Measurements from ENCODE around the gene IRAK2. TPM values are rescaled to one million over a fixed set of nuclear protein-coding genes. Genes with fewer than 3 reads are reported as not detected.
"Not testable (repeated sequence)": the region's sequence is repeated elsewhere in the genome, so short reads cannot be mapped to it uniquely, and the experiment has no call there.

The IRAK2 gene
- total RNA-seq, 1 donor from 2014 or later, result 0.44 TPM

- H3K4me3 Mint-ChIP-seq, result no peak overlapping the region
These were observed 101.1 kb downstream of the IRAK2 start for GRCh38 chr3:10265833-10266232.

GRCh38 chr3:10266936-10267335, 102.2 kb downstream of the IRAK2 start:
- not testable (repeated sequence) for H3K36me3 Mint-ChIP-seq (ENCODE audit: low read depth); H3K9me3 Mint-ChIP-seq; DNase-seq (ENCODE audit: low read depth, low spot score); H3K27me3 Mint-ChIP-seq (ENCODE audit: low read depth); H3K4me3 Mint-ChIP-seq; H3K27ac Mint-ChIP-seq (ENCODE audit: unreplicated experiment)
- peaks cover 14% of the 10 kb centered on the region for H3K4me1 Mint-ChIP-seq

More at GRCh38 chr3:10265833-10266232, 101.1 kb downstream of the IRAK2 start:
- H3K4me1 Mint-ChIP-seq, result peaks cover 14% of the 10 kb centered on the region
- TF ChIP-seq CTCF (conservative IDR thresholded peaks at IDR 0.05), result no peak
- H3K9me3 Mint-ChIP-seq, result no peaks in the 10 kb centered on the region
- no peaks in the 10 kb centered on the region for H3K27me3 Mint-ChIP-seq (ENCODE audit: low read depth)
- H3K36me3 Mint-ChIP-seq (ENCODE audit: low read depth), result peaks cover 9% of the 10 kb centered on the region
- no peak overlapping the region for H3K27ac Mint-ChIP-seq (ENCODE audit: unreplicated experiment)
- DNase-seq (ENCODE audit: low read depth, low spot score), result no peak

- Mint-ChIP-seq H3K9me3 (no peaks in the 10 kb centered on the region), H3K36me3 (ENCODE audit: low read depth) (peaks cover 4% of the 10 kb centered on the region), H3K27me3 (ENCODE audit: low read depth) (no peaks in the 10 kb centered on the region), H3K4me3 (no peak overlapping the region), H3K4me1 (peaks cover 17% of the 10 kb centered on the region), H3K27ac (ENCODE audit: unreplicated experiment) (no peak overlapping the region)
- DNase-seq (ENCODE audit: low read depth, low spot score), result no peak
- TF ChIP-seq CTCF (conservative IDR thresholded peaks at IDR 0.05), result no peak
These were observed 103.4 kb downstream of the IRAK2 start for GRCh38 chr3:10268116-10268515.

- peaks cover 18% of the 10 kb centered on the region for H3K4me1 Mint-ChIP-seq
- peaks cover 4% of the 10 kb centered on the region for H3K36me3 Mint-ChIP-seq (ENCODE audit: low read depth)
- DNase-seq (ENCODE audit: low read depth, low spot score), result no peak
These were observed 104.2 kb downstream of the IRAK2 start for GRCh38 chr3:10268930-10269329.

GRCh38 chr3:10269443-10269842, 104.7 kb downstream of the IRAK2 start:
- TF ChIP-seq CTCF (conservative IDR thresholded peaks at IDR 0.05), result no peak
- DNase-seq (ENCODE audit: low read depth, low spot score), result no peak
- H3K27me3 Mint-ChIP-seq (ENCODE audit: low read depth), result no peaks in the 10 kb centered on the region
- no peaks in the 10 kb centered on the region for H3K36me3 Mint-ChIP-seq (ENCODE audit: low read depth)
- H3K4me1 Mint-ChIP-seq, result peaks cover 19% of the 10 kb centered on the region
- H3K27ac Mint-ChIP-seq (ENCODE audit: unreplicated experiment), result no peak overlapping the region
- H3K9me3 Mint-ChIP-seq, result no peaks in the 10 kb centered on the region
- no peak overlapping the region for H3K4me3 Mint-ChIP-seq

More at GRCh38 chr3:10268930-10269329, 104.2 kb downstream of the IRAK2 start:
- no peak for TF ChIP-seq CTCF (conservative IDR thresholded peaks at IDR 0.05)
- Mint-ChIP-seq H3K27me3 (ENCODE audit: low read depth) (no peaks in the 10 kb centered on the region), H3K4me3 (no peak overlapping the region), H3K9me3 (no peaks in the 10 kb centered on the region), H3K27ac (ENCODE audit: unreplicated experiment) (no peak overlapping the region)

- H3K9me3 Mint-ChIP-seq; H3K4me3 Mint-ChIP-seq; H3K27me3 Mint-ChIP-seq (ENCODE audit: low read depth); H3K36me3 Mint-ChIP-seq (ENCODE audit: low read depth); DNase-seq (ENCODE audit: low read depth, low spot score); H3K27ac Mint-ChIP-seq (ENCODE audit: unreplicated experiment): not testable (repeated sequence)
- H3K4me1 Mint-ChIP-seq, result peaks cover 18% of the 10 kb centered on the region
These were observed 107.8 kb downstream of the IRAK2 start for GRCh38 chr3:10272476-10272875.

- DNase-seq (ENCODE audit: low read depth, low spot score), result no peak
- peak overlapping the region; percentile 44 for H3K27ac Mint-ChIP-seq (ENCODE audit: unreplicated experiment)
- peaks cover 18% of the 10 kb centered on the region for H3K4me1 Mint-ChIP-seq
- no peaks in the 10 kb centered on the region for H3K36me3 Mint-ChIP-seq (ENCODE audit: low read depth)
- H3K4me3 Mint-ChIP-seq, result no peak overlapping the region
- H3K9me3 Mint-ChIP-seq, result no peaks in the 10 kb centered on the region
- H3K27me3 Mint-ChIP-seq (ENCODE audit: low read depth), result no peaks in the 10 kb centered on the region
- TF ChIP-seq CTCF (conservative IDR thresholded peaks at IDR 0.05), result no peak
These were observed 108.3 kb downstream of the IRAK2 start for GRCh38 chr3:10272977-10273376.

Data from neural crest cell (in vitro differentiated cells).